ENCODE data around the gene SERPINA1.

SERPINA1 gene

GRCh38 chr14:94330432-94330831 is 58.0 kb downstream of the SERPINA1 start:
- no peak overlapping the region for H3K4me3 ChIP-seq
- DNase-seq (ENCODE audit: low spot score): no peak
- TF ChIP-seq CTCF (IDR thresholded peaks at IDR 0.05): no peak
- no peak overlapping the region for H3K27ac ChIP-seq

DNA sequence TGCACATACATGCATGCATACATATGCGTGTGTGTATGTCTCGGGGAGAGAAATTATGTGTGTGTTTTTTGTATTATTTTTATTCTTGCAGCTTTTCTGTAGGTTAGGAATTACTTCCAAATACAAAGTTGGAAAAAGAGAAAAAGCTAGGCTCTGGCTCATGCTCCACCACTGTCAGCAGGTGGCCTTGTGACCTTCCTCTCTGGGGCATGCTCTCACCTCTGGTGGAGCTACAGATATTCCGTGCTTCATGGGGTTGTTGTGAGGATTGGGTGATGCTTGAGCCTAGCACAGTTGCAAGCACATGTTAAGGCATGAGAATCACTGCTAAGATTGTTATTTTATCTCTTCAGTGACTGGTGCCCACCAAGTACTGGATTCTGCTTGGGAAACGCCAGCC is 58.5 kb downstream of the SERPINA1 start:
- TF ChIP-seq CTCF (IDR thresholded peaks at IDR 0.05): no peak
- Histone ChIP-seq H3K4me3 (no peak overlapping the region), H3K27ac (no peak overlapping the region)
- no peak for DNase-seq (ENCODE audit: low spot score)

DNA sequence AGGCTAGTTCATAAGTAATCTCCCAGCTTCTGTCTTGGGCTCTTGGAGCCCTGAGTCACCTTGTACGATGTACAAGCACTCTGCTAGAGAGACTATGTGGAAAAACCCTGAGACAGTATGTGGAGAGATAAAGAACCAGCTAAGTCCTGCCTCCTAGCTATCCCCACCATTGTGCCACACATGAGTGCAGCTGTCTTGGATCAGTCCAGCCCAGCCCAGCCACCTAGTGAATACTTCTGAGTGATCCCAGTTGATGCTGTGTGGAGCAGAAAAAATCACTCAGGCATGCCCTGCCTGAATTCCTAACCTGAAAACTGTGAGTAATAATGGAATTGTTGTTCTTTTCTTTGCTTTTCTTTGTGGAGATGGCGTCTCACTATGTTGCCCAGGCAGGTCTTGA is 60.2 kb downstream of the SERPINA1 start:
- no peak overlapping the region for H3K4me3 ChIP-seq
- TF ChIP-seq CTCF (IDR thresholded peaks at IDR 0.05): no peak
- no peak for DNase-seq (ENCODE audit: low spot score)
- H3K27ac ChIP-seq: no peak overlapping the region
